GM19238 (cell line): ENCODE data around the gene HS3ST3A1.

Source experiments
- DNase-seq: peaks from one replicate; pipeline ENCODE4 v3.0.0; 2011; ENCODE audit warnings: low spot score; ENCODE audit not compliant: insufficient read length

HS3ST3A1 gene

GRCh38 chr17:13601776-13602551, at the start of gene HS3ST3A1:
TSS of gene HS3ST3A1 (minus strand) at chr17:13601929. CDS start at chr17:13601129, 800 bp downstream.
- no peak for DNase-seq

GRCh38 chr17:13650096-13650675, 48.5 kb upstream of the HS3ST3A1 start:
- no peak for DNase-seq

- DNase-seq = no peak
Observed at GRCh38 chr17:13647543-13648021, 45.9 kb upstream of the HS3ST3A1 start.

GRCh38 chr17:13646969-13647542, 45.3 kb upstream of the HS3ST3A1 start:
- no peak for DNase-seq

- DNase-seq = no peak
Observed at GRCh38 chr17:13646411-13646810, 44.7 kb upstream of the HS3ST3A1 start.

- DNase-seq = no peak
Observed at GRCh38 chr17:13643180-13643579, 41.5 kb upstream of the HS3ST3A1 start.

GRCh38 chr17:13642188-13642587, 40.5 kb upstream of the HS3ST3A1 start:
- DNase-seq = no peak

GRCh38 chr17:13640551-13640950, 38.8 kb upstream of the HS3ST3A1 start:
- no peak for DNase-seq

- DNase-seq = no peak
Observed at GRCh38 chr17:13638855-13639458, 37.2 kb upstream of the HS3ST3A1 start.

GRCh38 chr17:13636951-13637350, 35.2 kb upstream of the HS3ST3A1 start:
- no peak for DNase-seq

- no peak for DNase-seq
Observed at GRCh38 chr17:13635951-13636350, 34.2 kb upstream of the HS3ST3A1 start.

- no peak for DNase-seq
Observed at GRCh38 chr17:13634021-13634420, 32.3 kb upstream of the HS3ST3A1 start.

- DNase-seq = no peak
Observed at GRCh38 chr17:13631529-13631928, 29.8 kb upstream of the HS3ST3A1 start.

- DNase-seq = no peak
Observed at GRCh38 chr17:13626703-13627102, 25.0 kb upstream of the HS3ST3A1 start.

- no peak for DNase-seq
Observed at GRCh38 chr17:13619462-13619861, 17.7 kb upstream of the HS3ST3A1 start.

- DNase-seq = no peak
Observed at GRCh38 chr17:13616031-13616430, 14.3 kb upstream of the HS3ST3A1 start.

- DNase-seq = no peak
Observed at GRCh38 chr17:13609941-13610340, 8.2 kb upstream of the HS3ST3A1 start.

- no peak for DNase-seq
Observed at GRCh38 chr17:13601322-13601775, 380 bp downstream of the HS3ST3A1 start.

GRCh38 chr17:13600475-13601321, 1.0 kb downstream of the HS3ST3A1 start:
- DNase-seq = no peak

- no peak for DNase-seq
Observed at GRCh38 chr17:13599864-13600263, 1.9 kb downstream of the HS3ST3A1 start.

GRCh38 chr17:13599168-13599577, 2.6 kb downstream of the HS3ST3A1 start:
- DNase-seq = no peak
